HepG2 (cell line): ENCODE data around the gene IL1RL1. TPM values are rescaled to one million over a fixed set of nuclear protein-coding genes. Genes with fewer than 3 reads are reported as not detected.

ENCODE experiments used
- ATAC-seq: fragments of 200-7000 bp; cut with Tn5 transposase; 3 replicates; pipeline ENCODE4 v1.9.1; 2020; ENCODE audit warnings: mild to moderate bottlenecking, moderate library complexity
- BruUV-seq: library from RNA; stranded (reverse); fragments of 400-500 nt; replicated peaks from 2 replicates; lab custom pipeline; 2021; lab: Mats Ljungman, UMichigan
- CTCF ChIA-PET: fragments of 300-600 bp; formaldehyde crosslinking; extraction: SDS; loops from one replicate; lab custom pipeline; 2021; ENCODE audit warnings: low total read pairs, inconsistent platforms, low intra/inter-chr PET ratio; lab: Yijun Ruan, JAX
- POLR2A ChIA-PET: fragments of 350-600 bp; sonication (Branson Sonifier 250); formaldehyde crosslinking; loops from one replicate; lab custom pipeline; 2020; ENCODE audit warnings: antibody characterized with exemption, inconsistent platforms; lab: Yijun Ruan, JAX
- DNase-seq: peaks from one replicate; pipeline ENCODE4 v3.0.0-alpha.2; 2015; ENCODE audit warnings: low spot score
- FAIRE-seq: peaks from 3 replicates; lab custom pipeline; 2011; peaks lifted over from hg19 to GRCh38; lab: Jason Lieb, UNC
- H2AFZ ChIP-seq: one replicate; pipeline ENCODE4 v1.6.1; 2011; ENCODE audit warnings: low read length, inconsistent platforms
- H3K27ac ChIP-seq: fragments of 300-600 bp; 3 replicates; pipeline ENCODE4 v1.8.0; 2011; ENCODE audit warnings: mixed run types, mild to moderate bottlenecking, mixed read lengths, low read length, inconsistent platforms; ENCODE audit not compliant: insufficient read depth; ENCODE audit errors: extremely low read length
- H3K27me3 ChIP-seq, 2 experiments: fragments of 200-600 bp in 1 of 2; 2 replicates in 1 of 2; 3 replicates in 1 of 2; pipeline versions ENCODE4 v1.6.0 to v1.8.0; 2011; ENCODE audit warnings: low read length in 2 of 2, mild to moderate bottlenecking in 2 of 2, moderate library complexity in 2 of 2, inconsistent platforms in 1 of 2; ENCODE audit not compliant: insufficient read depth in 2 of 2, control insufficient read depth in 1 of 2
- H3K36me3 ChIP-seq, 2 experiments: fragments of 200-600 bp in 1 of 2; replicated peaks in 1 of 2; 2 replicates in 1 of 2; 3 replicates in 1 of 2; pipeline versions ENCODE4 v1.5.1 to v1.8.0; 2011; ENCODE audit warnings: low read length in 2 of 2, inconsistent platforms in 1 of 2; ENCODE audit not compliant: insufficient read depth in 2 of 2, control insufficient read depth in 1 of 2
- H3K4me1 ChIP-seq: 2 replicates; pipeline ENCODE4 v1.5.1; 2012; ENCODE audit warnings: low read length, inconsistent platforms; ENCODE audit not compliant: insufficient read depth
- H3K4me2 ChIP-seq: 2 replicates; pipeline ENCODE4 v1.6.0; 2011; ENCODE audit warnings: low read depth, low read length, inconsistent platforms
- H3K4me3 ChIP-seq, 3 experiments: fragments of 200-600 bp in 1 of 3; sonication (generic), shearing (Covaris generic) in 1 of 3; replicated peaks in 1 of 3; 2 replicates each; pipeline ENCODE4 v1.5.1; 2011 to 2016; ENCODE audit warnings: low read length in 3 of 3, inconsistent platforms in 2 of 3, low read depth in 2 of 3, mild to moderate bottlenecking in 2 of 3, control low read depth in 1 of 3, mixed read lengths in 1 of 3; ENCODE audit not compliant: insufficient read depth in 1 of 3
- H3K79me2 ChIP-seq: one replicate; pipeline ENCODE4 v1.6.1; 2011; ENCODE audit warnings: low read length, inconsistent platforms; ENCODE audit not compliant: insufficient read depth
- H3K9ac ChIP-seq: 2 replicates; pipeline ENCODE4 v1.6.0; 2011; ENCODE audit warnings: mild to moderate bottlenecking, low read depth, low read length, inconsistent platforms; ENCODE audit not compliant: insufficient read depth
- H3K9me3 ChIP-seq: 2 replicates; pipeline ENCODE4 v1.5.1; 2012; ENCODE audit warnings: mild to moderate bottlenecking, low read length
- H4K20me1 ChIP-seq: 2 replicates; pipeline ENCODE4 v1.6.0; 2011; ENCODE audit warnings: inconsistent platforms, mild to moderate bottlenecking, low read length, moderate library complexity; ENCODE audit not compliant: insufficient read depth
- ATF7-NPFF ChIP-seq: sonication (generic); formaldehyde crosslinking; IDR thresholded peaks from 2 replicates; pipeline ENCODE4 v1.8.1; 2023; ENCODE audit warnings: mild to moderate bottlenecking, low read depth, missing genetic modification reagents, moderate library complexity
- KDM5A ChIP-seq: fragments of 200-600 bp; sonication (generic); IDR thresholded peaks from 2 replicates; pipeline ENCODE4 v1.7.0; 2018; ENCODE audit warnings: antibody characterized with exemption, mild to moderate bottlenecking, low read length, borderline replicate concordance
- MED13 ChIP-seq: sonication (generic); formaldehyde crosslinking; IDR thresholded peaks from 2 replicates; pipeline ENCODE4 v1.5.0; 2020; ENCODE audit warnings: missing genetic modification reagents
- MXD4 ChIP-seq: IDR thresholded peaks from 2 replicates; pipeline ENCODE4 v1.6.1; 2016; ENCODE audit warnings: mild to moderate bottlenecking, missing biosample characterization, missing genetic modification reagents
- POGZ ChIP-seq: sonication (generic); formaldehyde crosslinking; IDR thresholded peaks from 2 replicates; pipeline ENCODE4 v1.4.0; 2020; ENCODE audit warnings: mild to moderate bottlenecking, missing genetic modification reagents
- ZNF10 ChIP-seq: sonication (generic); formaldehyde crosslinking; IDR thresholded peaks from 2 replicates; pipeline ENCODE4 v1.4.0; 2020; ENCODE audit warnings: mild to moderate bottlenecking, low read depth, missing genetic modification reagents, borderline replicate concordance
- ZNF790 ChIP-seq: sonication (generic); formaldehyde crosslinking; IDR thresholded peaks from 2 replicates; pipeline ENCODE4 v1.8.0; 2022; ENCODE audit warnings: missing genetic modification reagents, mild to moderate bottlenecking, borderline replicate concordance
- ZNF878 ChIP-seq: sonication (generic); formaldehyde crosslinking; IDR thresholded peaks from 2 replicates; pipeline ENCODE4 v1.8.1; 2023; ENCODE audit warnings: mild to moderate bottlenecking, missing genetic modification reagents, moderate library complexity
- ZZZ3 ChIP-seq: sonication (generic); formaldehyde crosslinking; IDR thresholded peaks from 2 replicates; pipeline ENCODE4 v1.4.0; 2020; ENCODE audit warnings: missing genetic modification reagents, mild to moderate bottlenecking, borderline replicate concordance
- WGBS: methylation state at CpG from one replicate; pipeline ENCODE4 v1.1.6; 2017; ENCODE audit warnings: low lambda C conversion rate; 5-methylcytosine and 5-hydroxymethylcytosine counted together
- in situ Hi-C: cut with HindIII; loops from 2 replicates; pipeline ENCODE4 v1.10.0; 2017; ENCODE audit warnings: low pct_unique_long_range_greater_than_20kb; ENCODE audit not compliant: extremely low pct_ligation_motif_present
- intact Hi-C: fragments of 100-400 bp; cut with micrococcal nuclease; formaldehyde crosslinking; loops from one replicate; pipeline ENCODE4 v1.10.0; 2022; ENCODE audit not compliant: unreplicated experiment
- polyA plus RNA-seq, 8 experiments: library from polyadenylated mRNA; depleted of rRNA in 3 of 8; stranded (reverse) in 7 of 8; unstranded in 1 of 8; fragments of >200 nt; fragmentation: Illumina TruSeq in 4 of 8; extraction: Trizol in 4 of 8; gene quantifications; 2 replicates each; pipeline versions ENCODE4 v1.2.1 to v1.2.3, GENCODE V29; 2011 to 2016; ENCODE audit warnings: low read depth in 4 of 8, missing spikeins in 1 of 8, mixed read lengths in 1 of 8; ENCODE audit not compliant: insufficient read depth in 1 of 8
- total RNA-seq, 5 experiments: library from RNA; depleted of rRNA; stranded (reverse); fragments of >200 nt; fragmentation: Illumina TruSeq; extraction: Trizol; gene quantifications; 2 replicates each; pipeline ENCODE4 v1.2.3, GENCODE V29; 2016; ENCODE audit warnings: low read depth in 1 of 5
- TF ChIP-seq, protein P1 (sequence below): sonication (generic); formaldehyde crosslinking; IDR thresholded peaks from 2 replicates; pipeline ENCODE4 v1.5.0; 2020; ENCODE audit warnings: mild to moderate bottlenecking, missing genetic modification reagents

IL1RL1 gene
- total and polyA plus RNA-seq, 2 of the 13 experiments (the other 11 are each of a cell fraction or from before 2014, with no cell fraction given), result 0.02 to 0.03 TPM

DNA sequence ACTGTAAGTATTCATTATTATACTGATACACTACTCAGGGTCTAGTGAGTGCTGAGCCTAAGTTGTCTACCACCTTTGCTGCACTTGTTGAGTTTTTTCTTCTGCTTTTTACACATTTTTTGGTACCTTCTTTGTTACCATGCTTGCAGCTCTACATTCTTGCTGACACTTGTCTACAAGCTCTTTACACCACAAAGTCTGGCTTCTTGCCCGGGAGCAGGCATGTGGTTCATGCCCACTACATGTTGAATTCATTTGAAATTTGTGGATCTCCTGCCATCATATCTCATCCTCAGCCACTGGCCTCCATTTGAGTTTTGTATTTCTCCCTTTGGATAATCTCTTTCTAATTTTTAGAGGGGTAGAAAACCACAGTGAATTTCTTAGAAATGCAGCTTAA is 74.2 kb downstream of the IL1RL1 start:
- no TSS peak for BruUV-seq
- in situ Hi-C loops, result no loop called here

DNA sequence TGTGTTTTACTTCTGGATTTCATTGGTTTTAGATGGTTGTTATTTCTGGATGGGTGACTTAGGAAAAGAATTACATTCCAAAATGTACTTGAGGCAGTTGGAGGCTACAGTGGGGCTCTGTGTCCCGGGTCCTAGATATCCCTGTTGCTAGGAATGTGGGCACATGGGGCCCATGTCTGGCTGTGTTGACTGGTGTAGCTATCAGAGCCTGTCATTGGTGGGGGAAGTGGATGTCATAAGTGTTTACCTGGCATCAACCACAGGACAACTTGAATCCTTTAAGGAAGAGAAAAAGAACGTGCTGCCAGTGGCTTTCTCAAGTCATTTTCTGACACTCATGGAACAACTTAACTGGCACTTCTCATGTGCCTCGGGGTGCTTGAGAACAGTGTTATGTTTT is 74.6 kb downstream of the IL1RL1 start:
- POLR2A ChIA-PET, result no interaction called here
- in situ Hi-C loops (no loop called here), intact Hi-C loops (no loop called here)
- Histone ChIP-seq H3K36me3 (no peaks in the 10 kb centered on the region), H3K79me2 (no peaks in the 10 kb centered on the region), H3K9me3 (peaks cover 7% of the 10 kb centered on the region), H3K9ac (no peak overlapping the region), H4K20me1 (no peaks in the 10 kb centered on the region), H3K4me2 (no peak overlapping the region), H3K4me1 (no peaks in the 10 kb centered on the region), H3K4me3 (no peak overlapping the region), H2AFZ (no peak overlapping the region), H3K27me3 (no peaks in the 10 kb centered on the region), H3K27ac (no peak overlapping the region)
- TF ChIP-seq MED13, result no peak
- TF ChIP-seq POGZ (CRISPR knock-in tag), result no peak
- TF ChIP-seq ZNF878 (CRISPR knock-in tag), result no peak
- TF ChIP-seq ZNF790, result no peak
- TF ChIP-seq, protein P1, sequence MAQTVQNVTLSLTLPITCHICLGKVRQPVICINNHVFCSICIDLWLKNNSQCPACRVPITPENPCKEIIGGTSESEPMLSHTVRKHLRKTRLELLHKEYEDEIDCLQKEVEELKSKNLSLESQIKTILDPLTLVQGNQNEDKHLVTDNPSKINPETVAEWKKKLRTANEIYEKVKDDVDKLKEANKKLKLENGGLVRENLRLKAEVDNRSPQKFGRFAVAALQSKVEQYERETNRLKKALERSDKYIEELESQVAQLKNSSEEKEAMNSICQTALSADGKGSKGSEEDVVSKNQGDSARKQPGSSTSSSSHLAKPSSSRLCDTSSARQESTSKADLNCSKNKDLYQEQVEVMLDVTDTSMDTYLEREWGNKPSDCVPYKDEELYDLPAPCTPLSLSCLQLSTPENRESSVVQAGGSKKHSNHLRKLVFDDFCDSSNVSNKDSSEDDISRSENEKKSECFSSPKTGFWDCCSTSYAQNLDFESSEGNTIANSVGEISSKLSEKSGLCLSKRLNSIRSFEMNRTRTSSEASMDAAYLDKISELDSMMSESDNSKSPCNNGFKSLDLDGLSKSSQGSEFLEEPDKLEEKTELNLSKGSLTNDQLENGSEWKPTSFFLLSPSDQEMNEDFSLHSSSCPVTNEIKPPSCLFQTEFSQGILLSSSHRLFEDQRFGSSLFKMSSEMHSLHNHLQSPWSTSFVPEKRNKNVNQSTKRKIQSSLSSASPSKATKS, result no peak
- no peak for TF ChIP-seq ZNF10
- TF ChIP-seq ATF7-NPFF (CRISPR knock-in tag), result no peak
- TF ChIP-seq ZZZ3 (CRISPR knock-in tag), result no peak
- FAIRE-seq (no peak), ATAC-seq (no peak), DNase-seq (no peak)
- WGBS, result 4% methylated on average over 3 of the region's 3 CpGs
- BruUV-seq, result no TSS peak
- CTCF ChIA-PET, result no interaction called here

More for the DNA sequence above, 74.2 kb downstream of the IL1RL1 start:
- POLR2A ChIA-PET, result no interaction called here
- no peak overlapping the region for H2AFZ ChIP-seq
- CTCF ChIA-PET, result no interaction called here
- H3K4me3 ChIP-seq, result no peak overlapping the region
- no peak for DNase-seq
- H3K27me3 ChIP-seq, result no peaks in the 10 kb centered on the region
- WGBS, result 7% methylated on average over 1 of the region's 1 CpG
- intact Hi-C loops, result no loop called here
- H3K9ac ChIP-seq, result no peak overlapping the region
- no peaks in the 10 kb centered on the region for H3K79me2 ChIP-seq
- FAIRE-seq, result no peak
- H3K27ac ChIP-seq, result no peak overlapping the region
- no peaks in the 10 kb centered on the region for H3K36me3 ChIP-seq
- no peak for ATAC-seq
- peaks cover 7% of the 10 kb centered on the region for H3K9me3 ChIP-seq
- no peak overlapping the region for H3K4me2 ChIP-seq
- no peaks in the 10 kb centered on the region for H4K20me1 ChIP-seq
- no peak for TF ChIP-seq KDM5A
- TF ChIP-seq MXD4, result no peak
- no peaks in the 10 kb centered on the region for H3K4me1 ChIP-seq
